Activated CD4-positive, alpha-beta memory T cell treated with anti-CD3 and anti-CD28 coated beads for 36 hours (primary cell): ENCODE measurements around the gene SPA17. TPM values are rescaled to one million over a fixed set of nuclear protein-coding genes. Genes with fewer than 3 reads are reported as not detected.

Experiments used
- CTCF ChIA-PET: fragments of 350-600 bp; sonication (Branson Sonifier 250); formaldehyde crosslinking; loops from one replicate; lab custom pipeline; 2021; ENCODE audit warnings: antibody characterized with exemption, inconsistent platforms; lab: Charles Lee
- POLR2A ChIA-PET: fragments of 350-600 bp; sonication (Branson Sonifier 250); formaldehyde crosslinking; loops from one replicate; lab custom pipeline; 2021; ENCODE audit warnings: antibody characterized with exemption; lab: Charles Lee
- DNase-seq: peaks from one replicate; pipeline ENCODE4 v3.0.0-alpha.2; 2020
- H3K27ac Mint-ChIP-seq: one replicate; pipeline ENCODE4 v1.8.0; 2021; ENCODE audit warnings: mixed read lengths
- H3K27me3 Mint-ChIP-seq: one replicate; pipeline ENCODE4 v1.8.0; 2021; ENCODE audit warnings: mixed read lengths
- H3K36me3 Mint-ChIP-seq: one replicate; pipeline ENCODE4 v1.8.0; 2021; ENCODE audit warnings: mixed read lengths
- H3K4me1 Mint-ChIP-seq: one replicate; pipeline ENCODE4 v1.8.0; 2021; ENCODE audit warnings: low read depth, mixed read lengths
- H3K4me3 Mint-ChIP-seq: one replicate; pipeline ENCODE4 v1.8.0; 2021; ENCODE audit warnings: mild to moderate bottlenecking, mixed read lengths
- H3K9me3 Mint-ChIP-seq: one replicate; pipeline ENCODE4 v1.8.0; 2021; ENCODE audit warnings: mixed read lengths
- intact Hi-C: fragments of 100-400 bp; cut with micrococcal nuclease; formaldehyde crosslinking; loops from one replicate; pipeline ENCODE4 v1.15.1; 2023
- total RNA-seq, 2 experiments: library from RNA; stranded (reverse); gene quantifications; one replicate each; pipeline ENCODE4 v1.2.3, GENCODE V29; 2021

Gene SPA17
- total RNA-seq, 2 experiments from 2014 or later = 5.0 to 6.7 TPM

GRCh38 chr11:124667601-124668000, 6.1 kb upstream of the SPA17 start:
- POLR2A ChIA-PET = no interaction called here

GRCh38 chr11:124669193-124669592, 4.5 kb upstream of the SPA17 start:
- DNase-seq = peak; percentile 43
- Mint-ChIP-seq H3K9me3 (no peaks in the 10 kb centered on the region), H3K4me3 (no peak overlapping the region), H3K4me1 (peaks cover 21% of the 10 kb centered on the region), H3K27me3 (no peaks in the 10 kb centered on the region), H3K27ac (no peak overlapping the region), H3K36me3 (peaks cover 2% of the 10 kb centered on the region)
- intact Hi-C loops = loop anchor here (1.0 to 2.0 kb wide), 5 partner anchors 71 to 198 kb away; no protein-coding TSS in a partner anchor
- ChIA-PET CTCF (interaction anchor here (0.7 to 5.9 kb wide), 39 partner anchors 9 to 473 kb away, joined by 3 to 99 read pairs (median 6); partner anchors contain the start of genes ESAM, MSANTD2, NRGN and PANX3), POLR2A (no interaction called here)

More at GRCh38 chr11:124667601-124668000, 6.1 kb upstream of the SPA17 start:
- intact Hi-C loops = no loop called here
- Mint-ChIP-seq H3K36me3 (peaks cover 2% of the 10 kb centered on the region), H3K4me3 (no peak overlapping the region), H3K27ac (no peak overlapping the region), H3K27me3 (no peaks in the 10 kb centered on the region), H3K9me3 (no peaks in the 10 kb centered on the region), H3K4me1 (peaks cover 15% of the 10 kb centered on the region)
- CTCF ChIA-PET = interaction anchor here (1.3 kb wide), 1 partner anchor 95 kb away, joined by 6 read pairs; no protein-coding TSS in a partner anchor
- no peak for DNase-seq

GRCh38 chr11:124670732-124671131, 3.0 kb upstream of the SPA17 start:
- no peaks in the 10 kb centered on the region for H3K27me3 Mint-ChIP-seq
- no peak overlapping the region for H3K4me3 Mint-ChIP-seq

GRCh38 chr11:124672536-124673215, 1.0 kb upstream of the SPA17 start:
- ChIA-PET CTCF (interaction anchor here (1.0 to 5.9 kb wide), 6 partner anchors 72 to 195 kb away, joined by 3 to 85 read pairs (median 5); no protein-coding TSS in a partner anchor), POLR2A (interaction anchor here (0.8 to 2.4 kb wide), 5 partner anchors 51 to 203 kb away, joined by 3 to 9 read pairs (median 7); partner anchors contain the start of gene MSANTD2)
- intact Hi-C loops = loop anchor here (1.0 to 5.0 kb wide), 6 partner anchors 50 to 280 kb away; partner anchors contain the start of genes CCDC15, MSANTD2 and TBRG1
- DNase-seq = no peak
- peak overlapping the region; percentile 87 for H3K4me3 Mint-ChIP-seq
- peak overlapping the region; percentile 43 for H3K27ac Mint-ChIP-seq
- no peaks in the 10 kb centered on the region for H3K27me3 Mint-ChIP-seq
- peaks cover 2% of the 10 kb centered on the region for H3K36me3 Mint-ChIP-seq
- H3K4me1 Mint-ChIP-seq = peaks cover 29% of the 10 kb centered on the region
- H3K9me3 Mint-ChIP-seq = no peaks in the 10 kb centered on the region

More at GRCh38 chr11:124670732-124671131, 3.0 kb upstream of the SPA17 start:
- ChIA-PET CTCF (interaction anchor here (0.6 to 5.9 kb wide), 19 partner anchors 11 to 205 kb away, joined by 3 to 99 read pairs (median 11); partner anchors contain the start of genes ESAM, MSANTD2 and ROBO3), POLR2A (no interaction called here)
- peak; percentile 37 for DNase-seq
- intact Hi-C loops = loop anchor here (5.0 kb wide), 1 partner anchor 282 kb away; the partner anchor contains the start of gene CCDC15
- Mint-ChIP-seq H3K36me3 (peaks cover 2% of the 10 kb centered on the region), H3K27ac (no peak overlapping the region), H3K4me1 (peaks cover 29% of the 10 kb centered on the region), H3K9me3 (no peaks in the 10 kb centered on the region)

- no peak for DNase-seq
- Mint-ChIP-seq H3K27ac (peak overlapping the region; percentile 79), H3K36me3 (peaks cover 2% of the 10 kb centered on the region), H3K9me3 (no peaks in the 10 kb centered on the region), H3K4me3 (peak overlapping the region; percentile 87), H3K4me1 (peaks cover 29% of the 10 kb centered on the region), H3K27me3 (no peaks in the 10 kb centered on the region)
- ChIA-PET CTCF (interaction anchor here (0.8 to 5.9 kb wide), 7 partner anchors 72 to 202 kb away, joined by 4 to 85 read pairs (median 5); no protein-coding TSS in a partner anchor), POLR2A (interaction anchor here (0.6 to 2.4 kb wide), 4 partner anchors 72 to 126 kb away, joined by 3 to 9 read pairs (median 6); partner anchors contain the start of gene MSANTD2)
- intact Hi-C loops = loop anchor here (5.0 kb wide), 1 partner anchor 278 kb away; the partner anchor contains the start of gene CCDC15
These were observed 439 bp downstream of the SPA17 start for GRCh38 chr11:124674168-124674517.

- CTCF ChIA-PET = interaction anchor here (0.8 to 2.6 kb wide), 4 partner anchors 72 to 202 kb away, joined by 4 to 15 read pairs (median 4); no protein-coding TSS in a partner anchor
- H3K4me3 Mint-ChIP-seq = peak overlapping the region; percentile 87
- H3K4me1 Mint-ChIP-seq = peaks cover 29% of the 10 kb centered on the region
- H3K27me3 Mint-ChIP-seq = no peaks in the 10 kb centered on the region
- peaks cover 2% of the 10 kb centered on the region for H3K36me3 Mint-ChIP-seq
- POLR2A ChIA-PET = interaction anchor here (2.4 kb wide), 1 partner anchor 126 kb away, joined by 9 read pairs; the partner anchor contains the start of gene MSANTD2
- intact Hi-C loops = loop anchor here (5.0 kb wide), 1 partner anchor 278 kb away; the partner anchor contains the start of gene CCDC15
- no peak for DNase-seq
- H3K9me3 Mint-ChIP-seq = no peaks in the 10 kb centered on the region
- peak overlapping the region; percentile 79 for H3K27ac Mint-ChIP-seq
These were observed 867 bp downstream of the SPA17 start for GRCh38 chr11:124674571-124674970.

GRCh38 chr11:124676386-124676785, 2.7 kb downstream of the SPA17 start:
- no peaks in the 10 kb centered on the region for H3K27me3 Mint-ChIP-seq
- no peak overlapping the region for H3K27ac Mint-ChIP-seq
- CTCF ChIA-PET = interaction anchor here (0.7 to 1.9 kb wide), 3 partner anchors 70 to 87 kb away, joined by 3 to 5 read pairs (median 3); partner anchors contain the start of gene ESAM
- no peak overlapping the region for H3K4me3 Mint-ChIP-seq
- intact Hi-C loops = no loop called here
- H3K36me3 Mint-ChIP-seq = peaks cover 2% of the 10 kb centered on the region
- POLR2A ChIA-PET = no interaction called here
- DNase-seq = no peak
- no peaks in the 10 kb centered on the region for H3K9me3 Mint-ChIP-seq
- peaks cover 22% of the 10 kb centered on the region for H3K4me1 Mint-ChIP-seq

- H3K36me3 Mint-ChIP-seq = peaks cover 10% of the 10 kb centered on the region
- peaks cover 11% of the 10 kb centered on the region for H3K4me1 Mint-ChIP-seq
- POLR2A ChIA-PET = no interaction called here
These were observed 4.7 kb downstream of the SPA17 start for GRCh38 chr11:124678416-124678815.

GRCh38 chr11:124681421-124681820, 7.7 kb downstream of the SPA17 start:
- Mint-ChIP-seq H3K27ac (no peak overlapping the region), H3K4me3 (no peak overlapping the region), H3K36me3 (peaks cover 16% of the 10 kb centered on the region), H3K4me1 (no peaks in the 10 kb centered on the region), H3K27me3 (no peaks in the 10 kb centered on the region), H3K9me3 (peaks cover 31% of the 10 kb centered on the region)
- DNase-seq = no peak
- intact Hi-C loops = no loop called here
- CTCF ChIA-PET = interaction anchor here (1.0 kb wide), 1 partner anchor 77 kb away, joined by 5 read pairs; no protein-coding TSS in a partner anchor
- POLR2A ChIA-PET = no interaction called here

More at GRCh38 chr11:124678416-124678815, 4.7 kb downstream of the SPA17 start:
- CTCF ChIA-PET = interaction anchor here (2.0 kb wide), 1 partner anchor 9 kb away, joined by 7 read pairs; no protein-coding TSS in a partner anchor
- Mint-ChIP-seq H3K27me3 (no peaks in the 10 kb centered on the region), H3K9me3 (peaks cover 12% of the 10 kb centered on the region), H3K27ac (no peak overlapping the region), H3K4me3 (no peak overlapping the region)
- intact Hi-C loops = no loop called here
- no peak for DNase-seq

GRCh38 chr11:124682443-124682842, 8.7 kb downstream of the SPA17 start:
- DNase-seq = no peak
- Mint-ChIP-seq H3K4me1 (no peaks in the 10 kb centered on the region), H3K27ac (no peak overlapping the region), H3K36me3 (peaks cover 21% of the 10 kb centered on the region), H3K9me3 (peaks cover 36% of the 10 kb centered on the region), H3K4me3 (no peak overlapping the region), H3K27me3 (no peaks in the 10 kb centered on the region)
- ChIA-PET CTCF (interaction anchor here (1.0 kb wide), 1 partner anchor 76 kb away, joined by 5 read pairs; no protein-coding TSS in a partner anchor), POLR2A (no interaction called here)
- intact Hi-C loops = no loop called here

- H3K4me3 Mint-ChIP-seq = no peak overlapping the region
- H3K9me3 Mint-ChIP-seq = no peaks in the 10 kb centered on the region
- intact Hi-C loops = no loop called here
- ChIA-PET CTCF (no interaction called here), POLR2A (no interaction called here)
- DNase-seq = no peak
- H3K36me3 Mint-ChIP-seq = no peaks in the 10 kb centered on the region
- no peaks in the 10 kb centered on the region for H3K27me3 Mint-ChIP-seq
- H3K27ac Mint-ChIP-seq = no peak overlapping the region
- H3K4me1 Mint-ChIP-seq = no peaks in the 10 kb centered on the region
These were observed 19.4 kb downstream of the SPA17 start for GRCh38 chr11:124693142-124693541.
